Kidney tubule cell (primary cell): ENCODE measurements around the gene VLDLR.

Experiments used
- DNase-seq: peaks from one replicate; pipeline ENCODE4 v3.0.0-alpha.2; 2018; ENCODE audit warnings: low spot score

The VLDLR gene

DNA sequence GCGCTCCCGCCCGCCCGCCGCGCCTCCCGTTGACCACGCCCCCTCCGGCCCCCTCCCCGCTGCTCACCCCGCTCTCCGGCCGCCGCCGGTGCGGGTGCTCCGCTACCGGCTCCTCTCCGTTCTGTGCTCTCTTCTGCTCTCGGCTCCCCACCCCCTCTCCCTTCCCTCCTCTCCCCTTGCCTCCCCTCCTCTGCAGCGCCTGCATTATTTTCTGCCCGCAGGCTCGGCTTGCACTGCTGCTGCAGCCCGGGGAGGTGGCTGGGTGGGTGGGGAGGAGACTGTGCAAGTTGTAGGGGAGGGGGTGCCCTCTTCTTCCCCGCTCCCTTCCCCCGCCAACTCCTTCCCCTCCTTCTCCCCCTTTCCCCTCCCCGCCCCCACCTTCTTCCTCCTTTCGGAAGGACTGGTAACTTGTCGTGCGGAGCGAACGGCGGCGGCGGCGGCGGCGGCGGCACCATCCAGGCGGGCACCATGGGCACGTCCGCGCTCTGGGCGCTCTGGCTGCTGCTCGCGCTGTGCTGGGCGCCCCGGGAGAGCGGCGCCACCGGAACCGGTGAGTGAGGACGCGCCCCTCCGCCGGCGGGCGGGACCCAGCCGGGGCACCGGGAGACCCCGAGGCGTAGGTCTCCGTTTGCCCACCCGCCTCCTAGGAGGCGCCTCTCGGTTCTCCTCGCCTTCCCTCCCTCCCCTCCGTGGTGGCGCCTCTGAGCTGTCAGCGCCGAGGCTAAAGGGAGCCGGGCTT lies at the start of gene VLDLR:
Gene VLDLR, plus strand, starts transcription at position 66 of the 739 bp plus-strand sequence. Its CDS starts 403 bp downstream, at position 469.
- DNase-seq = peak; percentile 65

DNA sequence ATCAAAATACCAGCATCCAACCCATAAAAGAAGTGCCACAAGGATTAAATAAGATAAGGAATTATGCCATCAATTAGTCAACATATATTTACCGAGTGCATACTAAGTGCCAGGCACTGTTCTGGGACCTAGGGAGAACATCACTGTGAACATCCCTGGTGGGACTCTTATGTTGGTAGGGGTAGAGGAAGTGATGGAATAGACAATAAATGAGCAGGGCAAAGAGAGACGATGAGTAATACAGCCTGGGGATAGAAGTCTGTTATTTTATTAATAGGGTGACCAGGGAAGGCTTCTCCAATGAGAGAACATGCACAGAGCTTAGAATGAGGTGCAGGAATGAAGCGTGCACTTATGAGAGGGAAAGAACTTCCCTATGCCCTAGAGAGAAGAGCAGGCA lies 47.4 kb upstream of the VLDLR start:
- DNase-seq = peak; percentile 43

DNA sequence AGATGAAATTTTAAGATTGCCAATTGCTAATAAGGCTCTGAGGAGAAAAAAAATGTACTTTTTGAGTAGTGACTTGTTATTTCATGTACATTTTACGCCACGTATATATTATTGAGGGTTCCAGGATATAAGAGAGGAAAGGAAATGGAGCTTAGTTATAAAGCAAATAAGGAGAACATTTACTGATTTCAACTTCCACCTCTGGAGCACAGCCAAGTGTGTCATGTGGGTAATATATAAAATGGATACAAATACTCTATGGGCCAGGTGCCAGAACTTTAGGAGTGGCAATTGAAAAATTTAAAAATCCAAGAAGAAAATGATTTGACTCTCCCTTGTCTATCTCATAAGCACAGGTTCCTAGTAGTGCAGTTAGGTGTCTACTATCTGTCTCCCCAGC lies 45.0 kb upstream of the VLDLR start:
- DNase-seq = no peak

DNA sequence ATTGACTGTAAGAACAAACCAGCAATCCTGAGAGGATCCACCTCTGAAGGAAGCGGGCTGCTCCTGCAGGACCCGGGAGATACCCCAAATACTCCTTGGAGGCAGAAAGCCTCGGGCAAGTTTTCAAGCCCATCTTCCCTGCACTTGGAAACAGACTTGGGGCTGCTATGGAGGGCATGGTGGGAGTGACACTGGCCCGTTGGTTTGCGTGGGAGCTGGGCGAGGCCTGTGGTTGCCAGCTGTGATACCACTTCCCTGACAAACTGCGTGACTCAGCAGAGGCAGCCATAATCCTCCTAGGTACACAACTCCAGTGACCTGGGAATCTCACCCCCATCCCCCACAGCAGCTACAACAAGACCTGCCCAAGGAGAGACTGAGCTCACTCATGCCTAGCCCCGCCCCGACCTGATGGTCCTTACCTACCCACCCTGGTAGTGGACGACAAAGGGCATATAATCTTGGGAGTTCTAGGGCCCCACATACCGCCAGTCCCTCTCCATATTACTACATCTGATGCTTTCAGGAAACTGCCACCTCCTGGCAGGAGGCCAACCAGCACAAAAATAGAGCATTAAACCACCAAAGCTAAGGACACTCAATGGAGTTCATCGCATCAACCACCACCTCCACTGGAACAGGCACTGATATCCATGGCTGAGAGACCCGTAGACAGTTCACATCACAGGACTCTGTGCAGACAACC lies 38.1 kb upstream of the VLDLR start:
- DNase-seq = peak; percentile 17

DNA sequence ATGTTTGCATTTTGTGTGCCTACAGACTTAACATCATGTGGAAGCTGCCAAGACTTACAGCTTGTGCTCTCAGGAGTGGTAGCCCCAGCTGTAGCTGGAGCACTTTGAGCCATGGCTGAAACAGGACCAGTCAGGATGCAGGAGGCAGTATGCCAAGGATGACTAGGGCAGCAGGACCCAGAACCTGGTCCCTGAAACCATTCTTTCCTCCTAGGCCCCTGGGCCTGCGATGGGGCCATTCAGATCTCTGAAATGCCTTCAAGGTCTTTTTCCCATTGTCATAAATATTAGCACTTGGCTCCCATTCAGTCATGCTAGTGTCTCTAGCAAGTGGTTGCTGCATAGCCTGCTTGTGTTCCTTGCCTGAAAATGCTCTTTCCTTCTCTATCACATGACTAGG lies 29.6 kb upstream of the VLDLR start:
- DNase-seq = no peak

DNA sequence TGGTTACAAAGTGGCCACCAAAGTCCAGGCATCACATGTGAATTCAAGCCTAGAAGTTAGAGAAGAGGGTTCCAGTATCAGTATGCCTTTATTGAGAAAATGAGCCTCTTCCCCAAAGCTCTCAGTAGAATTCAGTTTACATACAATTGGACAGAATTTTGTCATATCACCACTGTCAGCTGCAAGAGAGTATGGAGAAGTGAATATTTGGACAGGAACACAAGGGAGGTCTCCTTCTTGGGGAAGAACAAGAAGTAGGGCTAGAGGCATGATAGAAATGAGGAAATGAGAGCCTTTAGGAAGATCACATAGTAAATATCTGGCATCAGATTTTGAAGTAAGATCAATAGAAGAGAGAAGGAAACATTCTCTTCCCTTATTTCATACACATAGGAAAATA lies 27.8 kb upstream of the VLDLR start:
- DNase-seq = no peak

DNA sequence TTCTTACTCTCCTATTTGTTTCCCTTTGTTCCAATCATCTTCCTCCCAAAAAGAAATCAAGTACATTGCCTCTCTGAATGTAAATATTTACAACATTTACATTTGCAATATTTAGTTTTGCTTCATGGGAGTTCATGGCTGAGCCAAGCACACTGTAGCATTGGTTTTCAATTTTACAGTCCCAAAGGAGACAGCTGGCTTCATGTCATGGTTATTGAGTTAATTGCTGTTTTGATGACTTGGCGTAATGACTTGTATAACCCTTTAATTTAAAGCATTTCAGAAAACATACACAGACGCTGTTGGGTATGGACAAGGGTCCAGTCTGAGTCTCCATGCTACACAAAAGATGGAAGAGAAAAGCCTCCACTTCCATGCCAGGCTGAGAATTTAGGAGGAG lies 25.6 kb upstream of the VLDLR start:
- DNase-seq = no peak

DNA sequence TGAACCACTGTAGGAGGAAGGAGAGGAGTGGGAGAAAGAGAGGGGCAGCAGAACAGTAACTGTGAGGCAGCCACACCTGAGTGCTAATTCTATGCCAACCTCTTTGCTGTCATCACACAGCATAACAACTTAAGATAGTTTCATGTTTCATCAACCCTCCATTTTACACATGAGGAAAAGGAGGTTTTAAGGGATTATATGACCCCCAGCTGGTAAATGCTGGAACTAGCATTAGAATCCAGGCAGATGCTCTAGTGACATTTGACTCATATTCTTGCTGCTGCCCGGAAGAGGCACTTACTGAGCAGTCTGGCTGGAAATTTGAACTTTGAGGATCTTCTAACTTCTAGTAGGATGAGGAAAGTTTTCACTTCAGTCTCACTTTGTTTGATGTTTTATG lies 24.1 kb upstream of the VLDLR start:
- no peak for DNase-seq

DNA sequence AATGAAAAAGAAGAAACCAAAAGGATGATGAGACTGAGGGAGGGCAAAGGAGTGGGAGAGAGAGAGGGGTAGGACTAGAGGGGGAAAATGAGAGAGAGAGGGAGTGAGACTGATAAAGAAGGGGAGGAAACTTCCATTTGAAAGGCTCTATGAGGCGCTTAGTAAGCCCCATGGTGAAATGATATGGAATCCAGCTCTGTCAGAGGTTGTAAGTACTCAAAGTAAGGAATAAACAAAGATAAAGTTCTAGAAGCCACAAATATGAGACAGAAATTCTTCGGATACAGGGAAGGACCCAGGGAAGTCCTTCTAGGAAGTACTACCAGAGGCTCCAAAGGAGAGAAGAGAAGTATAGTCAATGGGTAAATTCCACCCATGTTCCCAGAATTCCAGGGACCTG lies 21.7 kb upstream of the VLDLR start:
- DNase-seq = no peak

DNA sequence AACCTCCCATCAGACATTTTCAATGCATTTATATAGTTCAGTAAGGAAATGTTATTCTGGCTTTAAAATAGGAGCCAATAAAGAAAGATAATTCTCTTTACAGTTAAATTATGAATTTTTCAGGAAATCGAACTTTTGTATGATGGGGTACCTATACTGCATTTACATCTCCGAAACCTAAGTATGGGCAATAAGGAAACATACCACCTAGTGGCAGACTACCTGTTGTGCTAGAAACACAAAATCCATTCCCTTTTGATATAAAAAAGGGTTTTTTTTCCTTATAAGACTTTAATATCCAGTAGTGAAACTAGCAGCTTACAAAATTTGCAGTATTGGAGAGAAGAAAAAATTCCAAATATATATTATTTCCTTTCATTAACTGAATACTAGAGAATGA lies 21.3 kb upstream of the VLDLR start:
- DNase-seq = no peak

DNA sequence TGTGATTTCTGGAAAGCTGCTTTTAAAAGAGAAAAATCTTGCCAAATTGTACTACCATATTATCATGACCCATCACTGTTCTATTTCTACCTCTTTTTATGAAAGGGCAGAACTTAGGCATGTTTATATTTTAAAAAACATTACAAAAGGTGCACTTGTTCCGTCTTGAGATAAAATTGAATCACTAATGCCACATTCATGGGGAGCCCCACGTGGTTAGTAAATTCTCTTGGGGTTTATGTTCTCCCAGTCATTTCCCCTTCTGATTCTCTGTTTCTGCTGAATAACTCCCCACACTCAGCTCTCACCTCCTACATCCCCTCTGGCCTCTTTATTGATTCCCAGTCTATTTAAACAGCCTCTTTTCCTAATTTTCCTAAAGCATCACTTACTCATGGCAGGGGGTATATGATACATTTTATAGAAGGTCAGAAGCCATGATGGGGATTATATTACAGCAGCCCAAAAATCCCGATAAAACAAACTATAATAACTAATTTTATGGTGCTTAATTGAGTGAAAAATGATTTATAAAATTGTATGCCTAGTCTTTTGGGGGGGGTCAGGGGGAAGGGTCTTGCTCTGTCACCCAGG lies 19.7 kb upstream of the VLDLR start:
- DNase-seq = no peak

DNA sequence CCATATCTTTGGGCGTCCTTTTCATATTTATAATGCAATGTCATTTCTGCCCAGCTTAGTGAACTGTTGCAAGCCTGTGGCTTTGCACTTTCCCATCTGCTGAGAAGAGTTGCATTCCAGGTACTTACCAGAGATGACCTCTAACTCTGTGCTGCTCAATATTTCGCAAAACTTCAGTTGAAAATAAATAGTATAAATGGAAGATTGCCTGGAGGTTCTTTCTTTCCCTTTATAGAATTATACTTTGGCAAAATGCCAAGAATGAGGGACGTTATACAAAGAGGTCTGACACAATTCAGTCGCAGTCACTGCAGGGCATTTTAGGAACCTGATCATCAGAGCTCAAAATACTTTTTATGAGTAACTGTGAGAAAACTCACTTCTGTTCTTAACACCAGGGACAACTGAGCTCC lies 18.9 kb upstream of the VLDLR start:
- peak; percentile 9 for DNase-seq

DNA sequence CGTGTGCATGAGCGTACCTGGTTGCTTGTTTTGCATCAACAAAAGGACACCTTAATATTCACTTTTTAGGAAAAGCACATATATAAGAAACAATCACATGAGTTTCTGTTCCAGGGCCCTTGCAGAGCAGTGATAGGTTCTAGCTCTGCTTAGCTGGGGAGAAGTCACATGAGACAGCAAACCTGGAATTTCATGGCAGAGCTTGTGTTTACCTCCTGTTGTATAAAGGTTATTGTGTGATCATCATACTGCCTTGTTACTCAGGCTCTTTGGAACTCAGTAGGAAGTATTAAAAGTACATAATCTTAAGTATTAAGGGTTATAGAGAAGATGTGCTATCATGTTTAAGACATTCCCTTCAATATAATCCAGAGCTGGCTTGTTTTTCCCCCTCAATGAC lies 18.0 kb upstream of the VLDLR start:
- no peak for DNase-seq

DNA sequence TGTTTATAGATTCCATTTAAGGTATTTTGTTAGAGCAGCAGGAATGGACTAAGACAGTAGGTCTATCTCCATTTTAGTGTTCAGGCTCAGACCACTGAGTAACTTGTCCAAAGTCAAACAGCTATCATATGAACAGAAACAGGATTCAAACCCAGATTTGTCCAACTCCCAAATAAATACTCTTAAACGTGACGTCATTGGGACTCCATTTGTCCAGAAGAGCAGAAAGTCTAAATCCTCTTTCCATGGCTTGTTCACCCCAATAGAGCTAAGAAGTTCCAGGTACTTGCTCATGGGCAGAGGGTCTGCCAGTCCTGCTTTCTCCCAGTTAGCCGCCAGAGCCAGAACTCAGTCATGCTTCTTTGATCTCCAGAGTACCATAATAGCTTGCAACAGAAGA lies 16.3 kb upstream of the VLDLR start:
- no peak for DNase-seq

DNA sequence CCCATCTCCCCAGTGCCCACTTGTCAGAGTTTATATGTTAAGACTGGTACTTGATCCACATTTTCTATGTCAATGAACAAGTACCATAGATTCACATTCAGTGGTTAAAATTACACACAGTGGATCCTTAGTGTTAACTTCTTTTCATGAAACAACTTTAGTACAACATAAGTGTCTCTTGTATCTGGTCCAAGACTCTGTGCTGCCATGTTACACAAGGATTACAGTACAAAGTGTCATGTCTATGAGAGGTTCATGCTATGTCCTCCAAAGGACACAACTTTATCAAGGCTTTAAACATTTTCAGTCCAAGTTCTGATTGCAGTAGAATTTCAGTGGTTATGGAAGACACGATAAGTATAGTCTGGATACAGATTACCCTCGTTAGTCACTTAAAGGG lies 13.3 kb upstream of the VLDLR start:
- DNase-seq = no peak

DNA sequence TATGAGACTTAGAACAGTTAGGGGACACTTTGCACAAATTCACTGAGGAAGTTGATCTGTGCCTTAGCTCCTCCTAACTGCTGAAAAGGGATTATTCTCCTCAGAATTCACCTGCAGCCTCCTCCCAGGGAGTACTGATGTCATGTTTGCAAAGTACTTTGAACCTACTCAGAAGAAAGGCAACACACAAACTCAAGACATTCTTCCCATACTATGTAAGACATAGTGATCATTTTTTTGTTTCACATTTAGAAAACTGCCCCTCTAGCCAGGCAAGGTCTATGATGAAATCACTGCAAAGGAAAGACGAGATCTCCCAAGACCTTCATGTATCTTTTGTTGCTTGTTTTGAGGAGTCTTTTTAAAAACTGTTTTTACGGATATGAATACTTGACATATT lies 10.6 kb upstream of the VLDLR start:
- DNase-seq = no peak

DNA sequence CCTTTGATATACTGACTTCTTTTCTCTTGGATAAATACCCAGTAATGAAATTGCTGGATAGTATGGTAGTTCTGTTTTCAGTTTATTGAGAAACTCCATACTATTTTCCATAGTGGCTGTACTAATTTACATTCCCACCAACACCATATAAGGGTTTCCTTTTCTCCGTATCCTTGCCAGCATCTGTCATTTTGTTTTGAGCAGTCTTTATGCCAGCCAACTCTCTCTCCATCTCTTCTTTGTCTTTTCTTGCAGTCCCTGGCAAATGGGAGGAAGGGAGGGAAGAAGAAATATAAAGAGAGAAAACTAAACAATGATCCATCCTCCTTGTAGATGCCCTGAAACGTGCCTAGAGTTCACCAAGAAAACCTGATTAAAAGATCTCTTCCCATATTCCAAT lies 9.6 kb upstream of the VLDLR start:
- DNase-seq = no peak

DNA sequence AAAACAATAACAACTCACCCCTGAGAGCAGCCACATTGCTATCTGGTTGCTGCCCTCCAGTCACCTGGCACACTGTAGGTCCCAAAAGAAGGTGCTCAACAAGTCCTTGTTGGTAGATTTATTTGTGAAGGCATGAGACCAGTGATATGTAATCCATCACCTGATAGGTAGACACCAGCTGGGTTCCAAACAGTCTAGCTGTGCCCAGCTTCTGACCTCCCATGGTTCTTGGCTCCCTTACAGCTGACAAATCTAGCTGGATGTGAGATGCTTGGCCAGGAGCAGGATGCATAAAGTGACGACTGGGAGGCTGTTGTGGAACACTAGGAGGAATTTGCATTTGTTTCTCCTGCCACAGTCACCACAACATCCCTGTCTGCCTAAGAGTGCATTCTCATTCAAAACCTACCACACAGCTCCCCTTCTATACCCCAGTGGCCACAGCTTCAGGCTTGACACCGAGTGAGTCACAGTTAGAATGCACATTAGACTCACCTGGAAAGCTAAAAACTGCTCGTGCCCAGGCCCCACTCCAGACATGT lies 7.8 kb upstream of the VLDLR start:
- peak; percentile 67 for DNase-seq

DNA sequence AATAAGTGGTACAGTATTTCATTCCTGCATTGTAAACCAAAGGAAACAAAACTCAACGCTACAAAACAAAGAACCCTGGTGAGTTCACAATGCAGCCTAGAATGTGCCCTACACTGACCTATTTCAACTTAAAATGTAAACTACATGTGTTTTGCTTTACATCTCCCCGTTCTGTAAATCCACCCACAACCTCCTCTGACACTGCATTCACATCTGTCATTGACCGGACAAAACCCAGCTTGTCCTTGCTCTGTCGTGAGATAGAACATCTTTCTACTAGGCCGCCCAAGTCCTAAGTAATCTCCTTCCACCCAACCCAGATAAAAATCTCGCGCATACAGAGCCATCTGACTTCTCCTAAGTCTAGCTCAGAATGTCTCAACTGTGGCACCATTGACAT lies 6.1 kb upstream of the VLDLR start:
- no peak for DNase-seq

DNA sequence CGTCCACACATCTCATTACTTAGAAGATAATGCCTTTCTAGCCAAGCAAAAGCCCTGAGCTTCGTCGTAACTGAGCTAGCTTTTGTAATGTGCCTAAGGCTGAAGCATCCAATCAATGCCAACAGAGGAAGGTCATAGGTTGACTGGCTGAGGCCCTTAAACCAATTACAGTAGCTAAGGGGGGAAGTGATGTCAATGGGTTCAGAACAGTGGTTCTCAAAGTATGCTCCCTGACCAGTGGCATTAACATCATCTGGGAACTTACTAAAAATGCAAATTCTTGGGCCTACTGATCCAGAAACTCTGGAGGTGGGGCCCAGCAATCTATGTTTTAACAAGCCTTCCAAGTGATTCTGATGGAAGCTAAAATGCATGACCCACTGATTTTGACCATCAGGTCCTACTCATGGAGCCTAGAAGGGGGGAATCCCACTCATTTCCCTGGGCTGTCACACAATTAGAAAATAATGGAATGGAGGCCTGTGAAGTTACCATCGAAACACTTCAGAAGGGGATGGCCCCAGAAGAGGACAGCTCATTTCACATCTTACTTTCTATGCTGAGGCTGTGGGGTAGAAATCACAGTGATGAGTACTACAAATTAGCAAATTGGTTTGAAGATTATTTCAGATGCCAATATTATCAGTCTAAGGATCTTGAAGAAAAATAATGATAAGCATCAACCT lies 4.8 kb upstream of the VLDLR start:
- no peak for DNase-seq

DNA sequence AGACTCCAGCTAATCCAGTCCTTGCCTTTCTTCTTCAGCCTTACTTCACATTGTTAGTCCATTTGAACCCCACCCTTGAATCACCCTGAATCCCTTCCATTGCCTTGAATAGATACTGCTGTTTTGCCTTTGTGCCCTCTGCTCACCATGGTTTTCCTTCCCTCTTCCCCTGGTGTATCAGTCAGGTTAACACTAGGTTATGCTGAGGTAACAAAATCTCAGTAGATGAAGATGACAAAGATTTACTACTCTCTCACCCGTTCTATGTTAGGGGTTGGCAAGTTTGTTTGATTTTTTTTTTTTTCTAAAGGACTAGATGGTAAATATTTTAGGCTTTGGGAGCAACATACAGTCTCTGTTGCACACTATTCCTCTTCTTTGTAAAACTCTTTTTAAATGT lies 3.3 kb upstream of the VLDLR start:
- no peak for DNase-seq

DNA sequence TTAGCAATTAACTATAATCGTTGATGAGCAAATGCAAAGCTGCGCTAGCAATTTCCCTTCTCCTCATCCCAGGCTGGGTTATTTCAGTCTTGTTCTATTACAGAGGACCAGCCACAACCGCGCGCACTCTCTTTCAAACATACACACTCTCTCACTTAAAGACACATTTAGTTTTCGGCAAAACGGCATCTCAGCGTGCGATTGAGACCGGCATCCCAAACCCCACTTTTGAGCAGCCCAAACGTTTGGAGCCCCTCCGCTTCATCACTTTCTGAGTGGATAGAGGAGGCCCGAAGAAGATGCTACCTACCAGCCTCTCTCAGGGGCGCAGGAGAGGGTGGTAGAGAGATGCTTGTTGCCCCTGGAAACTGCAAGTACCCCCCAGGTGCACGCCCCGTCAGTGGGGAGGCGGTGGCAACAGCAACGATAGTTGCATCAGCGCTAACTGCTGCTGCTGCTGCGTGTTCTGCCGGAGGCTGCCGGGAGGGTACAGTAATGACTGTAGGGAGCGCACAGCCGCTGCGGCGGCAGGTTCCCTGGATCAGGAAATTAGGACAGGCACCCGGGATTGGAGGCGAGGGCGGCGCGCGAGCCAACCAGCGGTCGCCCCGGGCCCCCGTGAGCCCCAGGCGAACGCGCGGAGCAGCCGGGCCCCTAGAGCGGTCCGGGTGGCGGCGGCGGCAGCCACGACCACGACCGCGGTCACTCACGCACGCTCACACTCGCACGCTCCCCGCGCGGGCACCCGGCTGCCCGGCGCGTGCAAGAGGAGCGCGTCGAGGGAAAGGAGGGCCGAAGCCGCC lies 467 bp upstream of the VLDLR start:
- peak; percentile 91 for DNase-seq
